T-helper 2 cell treated with Interferon-gamma antibody and Interleukin-4, amounts not matched to agents 100 ng/mL and 5 ng/mL, for 36 hours (primary cell): ENCODE results near the gene STX4. TPM values are rescaled to one million over a fixed set of nuclear protein-coding genes. Genes with fewer than 3 reads are reported as not detected.

Source experiments
- intact Hi-C: fragments of 100-400 bp; cut with micrococcal nuclease; formaldehyde crosslinking; loops from one replicate; pipeline ENCODE4 v1.15.1; 2023
- total RNA-seq: library from RNA; stranded (reverse); gene quantifications from 2 replicates; pipeline ENCODE4 v1.2.3, GENCODE V29; 2022

Gene STX4
- total RNA-seq, 1 donor from 2014 or later = 55.8 TPM

GRCh38 chr16:31081428-31082351 is 48.3 kb downstream of the STX4 start:
- intact Hi-C loops = no loop called here

- intact Hi-C loops = no loop called here
These were observed 49.1 kb downstream of the STX4 start for GRCh38 chr16:31082368-31083045.

GRCh38 chr16:31083081-31083480 is 49.7 kb downstream of the STX4 start:
- intact Hi-C loops = no loop called here

DNA sequence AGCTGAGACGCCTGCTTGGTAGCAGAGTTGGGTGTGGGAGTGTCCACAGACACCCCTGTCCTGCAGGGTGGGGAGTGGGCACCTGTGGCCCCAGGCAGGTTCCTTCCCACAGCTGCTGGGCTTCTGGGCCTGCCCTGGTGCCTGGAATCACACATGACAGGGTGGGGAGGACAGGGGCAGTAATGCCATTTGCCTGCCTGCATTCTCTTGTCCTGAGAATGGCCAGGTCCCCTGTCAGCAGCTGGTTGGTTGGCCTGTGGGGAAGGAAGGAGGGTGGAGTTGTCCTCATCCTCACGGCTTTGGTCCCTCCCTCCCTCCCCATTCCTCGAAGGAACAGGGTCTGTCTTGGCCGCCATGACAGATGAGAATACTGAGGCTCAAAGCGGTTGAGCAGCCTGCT is 50.2 kb downstream of the STX4 start:
- intact Hi-C loops = no loop called here

- intact Hi-C loops = no loop called here
These were observed 50.6 kb downstream of the STX4 start for GRCh38 chr16:31083981-31084380.

- intact Hi-C loops = no loop called here
These were observed 51.4 kb downstream of the STX4 start for GRCh38 chr16:31084584-31085302.

GRCh38 chr16:31085411-31085810 is 52.1 kb downstream of the STX4 start:
- intact Hi-C loops = no loop called here

- intact Hi-C loops = no loop called here
These were observed 52.7 kb downstream of the STX4 start for GRCh38 chr16:31085873-31086628.

DNA sequence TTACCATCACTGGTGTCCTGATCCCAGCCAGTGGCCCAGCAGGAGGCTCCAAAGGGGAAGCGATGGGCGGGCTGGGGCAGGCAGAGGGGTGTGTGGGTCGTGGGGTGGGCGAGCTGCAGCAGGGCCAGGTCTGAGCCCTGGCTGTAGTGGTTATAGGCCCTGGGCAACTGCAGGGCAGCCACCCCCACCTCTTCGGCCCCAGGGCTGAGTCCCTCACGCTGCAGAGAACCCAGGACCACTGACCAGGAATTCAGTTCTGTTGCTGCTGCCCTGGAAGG is 53.2 kb downstream of the STX4 start:
- intact Hi-C loops = no loop called here

GRCh38 chr16:31087481-31087880 is 54.1 kb downstream of the STX4 start:
- intact Hi-C loops = no loop called here

- intact Hi-C loops = no loop called here
These were observed 54.6 kb downstream of the STX4 start for GRCh38 chr16:31087971-31088370.

DNA sequence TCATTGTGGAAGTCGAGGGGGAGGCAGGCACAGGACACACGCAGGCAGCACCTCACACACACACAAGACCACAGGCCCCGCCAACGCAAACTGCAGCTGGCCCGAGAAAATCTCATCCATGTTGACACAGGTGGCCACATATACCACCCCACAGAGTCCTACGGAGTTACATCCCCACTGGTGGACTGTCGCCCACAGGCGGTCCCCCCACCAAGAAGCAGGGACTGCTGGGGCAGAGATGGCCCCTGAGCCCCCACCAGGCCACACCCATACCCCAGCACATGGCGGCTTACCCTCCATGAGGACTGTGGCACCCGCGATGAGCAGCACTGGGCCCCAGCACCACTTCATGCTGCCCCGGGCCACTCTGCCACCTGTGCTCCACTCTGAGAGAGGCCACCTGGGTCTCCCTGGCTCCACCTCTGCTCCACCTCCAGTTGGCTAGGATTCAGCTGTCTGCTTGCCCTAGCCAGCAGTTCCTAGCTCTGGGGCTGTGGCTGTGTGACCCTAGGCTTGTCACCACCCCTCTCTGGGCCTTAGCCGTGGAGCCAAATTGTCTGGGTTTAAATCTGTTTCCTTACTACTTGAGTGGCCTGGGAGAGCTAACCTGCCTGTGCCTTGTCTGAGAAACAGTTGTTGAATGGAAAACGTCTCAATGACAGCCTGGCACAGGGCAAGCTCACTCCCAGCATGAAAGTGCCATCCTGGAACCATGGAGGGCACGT is 55.3 kb downstream of the STX4 start, which contains the start of gene PRSS53:
TSS of gene PRSS53 (minus strand) at position 485 of the 725 bp plus-strand sequence. CDS start at position 351, 134 bp downstream.
- intact Hi-C loops = no loop called here

GRCh38 chr16:31089199-31089598 is 55.8 kb downstream of the STX4 start:
- intact Hi-C loops = no loop called here

Other genes starting within 250 kb of the STX4 start
- gene ZNF629, start 246.4 kb upstream of the STX4 start, total RNA-seq = 0.25 and 0.43 TPM in 2 replicates
- 22.7 and 22.8 TPM in 2 replicates for gene BCL7C, start 139.5 kb upstream of the STX4 start, total RNA-seq
- 0.32 and 0.41 TPM in 2 replicates for gene CTF1, start 136.9 kb upstream of the STX4 start, total RNA-seq
- gene FBXL19, start 110.0 kb upstream of the STX4 start, total RNA-seq = 26.6 and 27.1 TPM in 2 replicates
- 25.7 and 27.1 TPM in 2 replicates for gene ORAI3, start 84.5 kb upstream of the STX4 start, total RNA-seq
- gene SETD1A, start 75.8 kb upstream of the STX4 start, total RNA-seq = 29.7 and 30.2 TPM in 2 replicates
- 3.8 TPM in 2 replicates for gene HSD3B7, start 48.4 kb upstream of the STX4 start, total RNA-seq
- gene STX1B, start 22.9 kb upstream of the STX4 start, total RNA-seq = 0.55 and 0.59 TPM in 2 replicates
- gene ZNF668, start 40.7 kb downstream of the STX4 start, total RNA-seq = 11.5 and 13.6 TPM in 2 replicates
- gene ZNF646, start 40.9 kb downstream of the STX4 start, total RNA-seq = 25.0 and 25.3 TPM in 2 replicates
- gene PRSS53, start 55.4 kb downstream of the STX4 start, total RNA-seq = 3.6 and 5.3 TPM in 2 replicates
- 53.2 and 53.4 TPM in 2 replicates for gene VKORC1, start 61.2 kb downstream of the STX4 start, total RNA-seq
- gene BCKDK, start 74.8 kb downstream of the STX4 start, total RNA-seq = 21.5 and 24.0 TPM in 2 replicates
- gene KAT8, start 84.1 kb downstream of the STX4 start, total RNA-seq = 56.2 and 57.3 TPM in 2 replicates
- gene PRSS8, start 102.2 kb downstream of the STX4 start, total RNA-seq = 0.18 TPM in 1 of 2 replicates, not detected in the other
- 1.3 TPM in 2 replicates for gene PRSS36, start 116.5 kb downstream of the STX4 start, total RNA-seq
- 764 and 794 TPM in 2 replicates for gene FUS, start 146.6 kb downstream of the STX4 start, total RNA-seq
- 66.7 and 72.4 TPM in 2 replicates for gene PYCARD, start 169.2 kb downstream of the STX4 start, total RNA-seq
- gene TRIM72, start 180.6 kb downstream of the STX4 start, total RNA-seq = not detected in 2 replicates
- not detected in 2 replicates for gene PYDC1, start 183.6 kb downstream of the STX4 start, total RNA-seq
- 48.3 and 53.1 TPM in 2 replicates for gene ITGAM, start 226.4 kb downstream of the STX4 start, total RNA-seq